Activated CD4-positive, alpha-beta T cell treated with anti-CD3 and anti-CD28 coated beads, Interleukin-2, amount 50 U/mL, for 48 hours (primary cell): ENCODE data around the gene PLEKHA7.
"Not testable (repeated sequence)": the region's sequence is repeated elsewhere in the genome, so short reads cannot be mapped to it uniquely, and the experiment has no call there.

Source experiments
- DNase-seq, 2 experiments: peaks; one replicate each; pipeline ENCODE4 v3.0.0-alpha.2; 2020

PLEKHA7 gene

DNA sequence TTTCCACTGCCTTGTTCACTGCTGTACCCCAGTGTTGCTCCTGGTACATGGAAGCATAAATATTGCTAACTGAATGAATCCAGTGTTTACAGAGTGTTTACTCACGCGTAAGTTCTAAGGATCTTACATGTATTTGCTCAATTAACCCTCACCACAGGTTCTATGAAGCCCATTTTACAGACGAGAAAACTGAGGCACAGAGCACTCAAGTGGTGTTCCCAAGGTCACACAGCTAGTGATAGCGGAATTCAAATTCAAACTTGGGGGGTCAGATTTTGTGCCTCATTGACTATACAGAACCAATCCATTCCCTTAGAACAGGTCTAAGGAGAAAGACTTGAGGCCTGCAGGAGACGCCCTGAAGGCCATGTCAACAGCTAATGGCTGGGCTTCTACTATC lies 72.3 kb downstream of the PLEKHA7 start:
- no peak for DNase-seq

DNA sequence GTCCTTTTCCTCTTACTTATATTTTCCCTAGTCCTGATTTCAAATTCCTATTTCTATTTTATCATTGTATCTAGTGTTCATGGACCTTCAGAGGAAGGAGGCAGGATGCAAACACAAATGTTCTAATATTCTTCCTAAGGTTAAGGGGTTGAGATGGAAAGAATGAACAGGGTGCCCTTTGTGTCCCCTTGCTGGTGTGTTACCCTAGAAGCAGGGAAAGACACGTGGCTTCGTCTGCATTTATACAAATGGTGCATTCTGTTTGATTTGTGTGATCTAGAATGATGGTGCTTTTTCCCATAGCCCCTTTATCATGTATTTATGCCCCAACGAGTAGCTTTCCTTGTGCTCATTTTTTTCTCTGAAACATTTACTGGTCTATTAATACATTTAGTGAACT lies 76.2 kb downstream of the PLEKHA7 start:
- no peak for DNase-seq

DNA sequence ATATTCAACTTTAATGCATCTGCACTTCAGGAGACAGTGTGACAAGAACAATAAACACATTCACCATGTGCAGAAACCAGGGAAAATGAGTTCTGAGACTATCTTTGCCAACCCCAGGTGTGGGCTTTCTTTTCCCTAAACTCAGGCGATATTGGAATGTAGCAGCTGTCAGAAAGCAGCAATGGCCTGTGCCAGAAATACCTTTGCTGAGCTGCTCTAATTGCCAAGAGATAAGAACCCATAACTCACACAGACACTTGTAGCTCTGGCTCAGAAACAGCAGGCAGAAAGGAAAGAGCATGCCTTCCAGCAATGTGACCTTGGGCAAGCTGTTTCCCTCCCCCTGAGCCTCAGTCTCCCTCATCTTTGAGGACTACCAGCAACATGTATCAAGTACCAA lies 77.6 kb downstream of the PLEKHA7 start:
- no peak for DNase-seq

GRCh38 chr11:16935518-16936302 lies 78.5 kb downstream of the PLEKHA7 start:
- peak; percentile 24 to 35 for DNase-seq

- no peak for DNase-seq
Observed at GRCh38 chr11:16933756-16934603, 80.2 kb downstream of the PLEKHA7 start.

- no peak for DNase-seq
Observed at GRCh38 chr11:16933291-16933690, 80.9 kb downstream of the PLEKHA7 start.

DNA sequence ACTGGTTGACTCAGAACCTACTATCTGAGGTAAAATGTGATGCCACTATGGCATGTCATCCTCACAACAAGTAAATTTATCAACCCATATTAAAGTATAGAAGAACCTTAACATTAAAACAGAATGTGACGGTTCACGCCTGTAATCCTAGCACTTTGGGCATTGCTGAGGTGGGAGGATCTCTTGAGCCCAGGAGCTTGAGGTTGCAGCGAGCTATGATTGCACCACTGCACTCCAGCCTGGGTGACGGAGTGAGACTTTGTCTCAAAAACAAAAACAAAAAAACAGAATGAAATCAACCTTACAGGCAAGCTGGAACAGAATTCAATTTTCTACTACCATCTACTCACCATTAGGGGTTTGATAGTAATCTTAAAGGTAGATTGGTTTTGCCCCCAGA lies 86.2 kb downstream of the PLEKHA7 start:
- no peak for DNase-seq

DNA sequence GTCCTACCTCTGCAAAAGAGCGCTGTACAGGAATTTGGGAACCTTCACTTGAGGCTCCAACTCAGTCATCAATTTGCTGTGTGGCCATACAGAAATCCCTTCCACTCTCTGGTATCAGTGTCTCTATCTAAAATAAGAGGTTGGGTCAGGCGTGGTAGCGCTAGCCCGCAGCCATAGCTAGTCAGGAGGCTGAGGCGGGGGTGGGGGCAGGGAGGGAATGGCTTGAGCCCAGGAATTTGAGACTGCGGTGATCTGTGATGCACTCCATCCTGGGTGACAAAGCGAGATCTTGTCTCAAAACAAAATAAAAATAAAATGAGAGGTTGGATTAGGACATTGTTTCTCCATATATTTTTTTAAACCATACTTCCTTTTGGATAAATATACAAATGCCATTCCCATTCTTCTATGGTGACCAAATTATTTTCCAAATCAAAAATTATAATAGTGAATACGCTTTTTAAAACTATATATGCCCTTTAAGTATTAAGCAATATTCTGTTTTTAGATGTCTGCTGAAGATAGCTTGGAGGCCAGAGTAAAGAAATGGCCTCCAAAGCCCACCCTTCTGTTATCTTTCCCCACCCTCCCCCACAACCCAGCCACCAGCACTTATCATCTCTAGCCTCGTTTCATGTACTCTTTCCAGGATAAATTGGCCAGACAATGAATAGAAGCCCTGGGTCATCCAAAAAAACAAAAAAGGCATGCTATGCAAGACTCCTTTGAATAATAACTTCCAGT lies 87.2 kb downstream of the PLEKHA7 start:
- no peak for DNase-seq

DNA sequence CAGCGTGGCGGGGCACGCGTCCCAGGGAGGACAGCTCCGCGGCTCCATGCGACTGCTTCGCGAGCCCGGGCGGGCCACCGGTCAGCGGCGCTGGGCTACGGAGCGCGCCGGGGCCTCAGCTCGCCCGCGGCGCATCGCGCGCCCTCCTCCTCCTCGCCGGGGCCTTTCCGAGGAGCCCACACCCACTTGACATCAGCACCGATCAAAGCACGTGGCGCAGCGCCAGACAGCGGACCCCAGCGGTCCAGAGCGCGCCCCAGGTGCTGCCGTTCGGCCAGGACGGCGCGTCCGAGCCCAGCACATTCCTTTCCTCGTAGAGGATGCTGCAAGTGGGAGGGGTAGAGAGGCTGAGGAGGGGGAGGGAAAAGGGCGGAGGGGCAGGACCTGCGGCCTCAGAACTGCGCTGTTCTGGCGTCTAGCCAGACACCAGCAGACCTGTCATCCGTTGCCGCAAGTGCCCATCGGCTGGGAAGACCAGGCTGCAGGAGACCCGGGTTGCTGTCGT lies 88.6 kb downstream of the PLEKHA7 start:
- DNase-seq: peak; percentile 48 to 56

DNA sequence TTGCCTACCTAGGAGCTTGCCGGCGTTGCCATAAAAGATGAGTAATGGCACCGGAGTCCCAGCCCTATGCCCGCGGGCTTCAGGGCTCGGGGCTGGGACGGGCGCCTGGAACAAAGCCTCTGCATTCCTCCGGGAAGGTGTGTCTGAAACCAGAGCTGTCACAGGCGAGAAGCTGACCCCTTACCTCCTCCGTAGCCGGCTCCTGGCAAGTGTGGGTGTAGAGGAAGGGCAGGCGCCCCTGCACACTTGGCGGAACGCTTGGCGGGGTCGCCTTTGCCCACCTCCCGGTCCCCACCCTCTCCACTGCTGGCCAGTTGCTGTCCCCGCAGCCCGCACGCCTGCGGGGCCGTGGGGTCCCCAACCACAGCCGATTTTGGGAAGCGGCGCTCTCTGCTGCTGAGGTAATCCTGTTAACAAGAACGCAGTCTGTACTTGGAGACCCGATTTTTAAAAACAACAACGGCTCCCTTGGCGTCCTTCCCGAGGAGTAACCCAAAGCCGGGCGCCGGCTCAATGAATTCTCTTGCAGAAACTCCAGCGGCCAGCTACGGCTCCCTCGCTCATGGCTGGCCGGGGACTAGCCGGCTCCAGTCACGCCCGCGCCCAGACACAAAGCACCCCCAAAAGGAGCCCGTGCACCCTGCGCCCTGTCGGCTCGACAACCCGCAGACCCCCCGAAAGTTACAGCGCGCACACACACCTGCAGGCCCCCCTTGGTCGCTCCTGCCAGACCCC lies 89.2 kb downstream of the PLEKHA7 start:
- peak in 1 of 2 experiments; percentile 16 for DNase-seq

GRCh38 chr11:16924462-16924825 lies 89.8 kb downstream of the PLEKHA7 start:
- DNase-seq: peak in 1 of 2 experiments; percentile 24

DNA sequence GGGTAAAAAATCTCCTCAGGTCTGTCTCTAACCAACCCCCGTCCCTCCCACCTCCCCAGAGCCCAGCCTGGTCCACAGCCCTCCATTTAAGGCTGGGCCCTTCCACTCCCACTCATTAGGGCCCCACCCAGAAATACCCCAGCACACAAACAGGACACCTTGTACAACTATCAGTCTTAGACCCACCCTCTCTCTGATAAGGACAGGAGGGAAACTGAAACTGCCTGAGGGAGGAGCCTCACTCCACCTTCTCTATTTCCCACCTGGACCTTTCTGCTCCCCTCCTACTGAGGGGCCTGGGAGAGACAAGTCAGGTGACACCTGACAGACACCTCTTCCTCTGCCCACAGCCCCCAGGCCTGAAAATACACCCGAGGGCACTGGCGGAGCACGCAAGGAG lies 90.2 kb downstream of the PLEKHA7 start:
- DNase-seq: no peak

GRCh38 chr11:16921668-16922067 lies 92.5 kb downstream of the PLEKHA7 start:
- DNase-seq: no peak

DNA sequence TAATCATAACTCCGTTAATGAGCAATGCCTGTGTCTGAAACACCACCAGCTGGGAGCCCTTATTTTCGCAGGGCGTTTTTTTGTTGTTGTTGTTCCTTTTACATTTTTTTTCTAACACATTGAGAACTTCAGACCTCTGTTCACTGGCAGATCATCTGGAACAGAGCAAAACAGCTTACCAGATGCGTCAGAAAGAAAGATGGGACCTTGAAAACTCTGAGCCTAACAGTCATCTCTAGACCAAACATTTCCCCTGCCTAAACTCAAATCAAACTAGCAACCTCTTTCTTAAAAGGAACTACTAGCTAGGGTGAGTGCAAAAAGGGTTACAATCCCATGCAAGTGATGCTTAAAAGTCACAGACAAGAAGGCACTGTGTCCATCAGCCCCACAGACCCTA lies 93.2 kb downstream of the PLEKHA7 start:
- DNase-seq: no peak

DNA sequence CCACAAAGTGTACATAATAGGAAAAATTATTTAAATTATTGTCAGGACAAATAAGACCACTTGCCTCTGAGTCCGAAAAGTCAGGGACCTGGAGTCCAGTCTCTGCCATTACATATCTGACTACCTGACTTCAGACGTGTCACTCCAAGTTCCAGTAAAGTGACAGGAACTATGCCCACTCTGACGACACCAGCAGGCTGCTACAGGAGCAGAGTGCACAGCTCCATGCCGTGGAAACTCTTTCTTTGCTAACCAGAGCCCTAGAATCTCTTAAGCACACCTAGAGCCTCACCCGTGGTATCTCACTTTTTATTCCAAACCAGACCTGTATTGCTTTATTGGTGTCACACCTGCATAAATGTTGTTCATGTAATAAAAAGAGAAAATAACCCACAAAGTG lies 93.7 kb downstream of the PLEKHA7 start:
- no peak for DNase-seq

DNA sequence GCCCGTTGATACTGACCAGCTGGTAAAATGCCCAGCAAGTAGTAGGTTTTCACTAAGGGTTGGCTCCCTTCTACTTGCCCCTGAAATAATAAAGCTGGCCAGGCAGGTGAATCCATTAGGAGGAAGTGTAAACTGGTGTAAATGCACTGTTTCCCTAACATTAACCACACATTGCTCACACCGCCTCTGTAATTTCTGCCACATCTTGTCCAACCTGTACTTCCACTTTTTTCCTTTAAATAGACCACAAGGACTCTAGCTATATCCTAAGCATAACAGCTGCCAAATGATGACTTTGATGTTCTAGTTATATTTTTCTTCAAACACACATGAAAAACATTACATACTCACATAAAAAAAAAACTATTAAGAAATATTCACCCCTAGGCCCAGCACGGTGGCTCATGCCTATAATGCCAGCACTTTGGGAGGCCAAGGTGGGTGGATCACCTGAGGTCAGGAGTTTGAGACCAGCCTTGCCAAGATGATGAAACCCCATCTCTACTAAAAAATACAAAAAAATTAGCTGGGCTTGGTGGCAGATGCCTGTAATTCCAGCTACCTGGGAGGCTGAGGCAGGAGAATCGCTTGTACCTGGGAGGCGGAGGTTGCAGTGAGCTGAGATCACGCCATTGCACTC lies 95.6 kb downstream of the PLEKHA7 start:
- DNase-seq: not testable (repeated sequence)

GRCh38 chr11:16917941-16918340 lies 96.3 kb downstream of the PLEKHA7 start:
- no peak for DNase-seq

GRCh38 chr11:16912692-16913111 lies 101.5 kb downstream of the PLEKHA7 start:
- DNase-seq: no peak

- peak in 1 of 2 experiments; percentile 21 for DNase-seq
Observed at GRCh38 chr11:16911658-16912057, 102.6 kb downstream of the PLEKHA7 start.

DNA sequence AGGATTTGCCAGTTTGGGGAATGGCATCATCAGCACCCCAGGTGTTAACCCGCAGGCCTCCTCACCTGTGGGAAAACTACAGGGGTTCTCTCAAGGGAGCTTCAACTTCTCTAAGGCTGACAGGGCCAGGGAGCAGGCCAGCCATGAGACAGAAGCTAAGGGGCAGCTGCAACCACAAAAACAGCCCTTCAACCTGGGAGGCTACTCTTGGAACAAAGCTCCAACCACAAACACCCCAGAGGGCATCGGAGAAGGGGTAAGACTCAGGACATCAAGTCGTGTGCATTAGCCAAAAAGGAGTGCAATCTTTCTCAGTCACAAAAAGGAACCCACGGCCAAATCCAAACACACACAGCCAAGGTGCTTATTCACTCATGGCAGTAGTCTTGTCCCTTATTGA lies 103.0 kb downstream of the PLEKHA7 start:
- DNase-seq: no peak

DNA sequence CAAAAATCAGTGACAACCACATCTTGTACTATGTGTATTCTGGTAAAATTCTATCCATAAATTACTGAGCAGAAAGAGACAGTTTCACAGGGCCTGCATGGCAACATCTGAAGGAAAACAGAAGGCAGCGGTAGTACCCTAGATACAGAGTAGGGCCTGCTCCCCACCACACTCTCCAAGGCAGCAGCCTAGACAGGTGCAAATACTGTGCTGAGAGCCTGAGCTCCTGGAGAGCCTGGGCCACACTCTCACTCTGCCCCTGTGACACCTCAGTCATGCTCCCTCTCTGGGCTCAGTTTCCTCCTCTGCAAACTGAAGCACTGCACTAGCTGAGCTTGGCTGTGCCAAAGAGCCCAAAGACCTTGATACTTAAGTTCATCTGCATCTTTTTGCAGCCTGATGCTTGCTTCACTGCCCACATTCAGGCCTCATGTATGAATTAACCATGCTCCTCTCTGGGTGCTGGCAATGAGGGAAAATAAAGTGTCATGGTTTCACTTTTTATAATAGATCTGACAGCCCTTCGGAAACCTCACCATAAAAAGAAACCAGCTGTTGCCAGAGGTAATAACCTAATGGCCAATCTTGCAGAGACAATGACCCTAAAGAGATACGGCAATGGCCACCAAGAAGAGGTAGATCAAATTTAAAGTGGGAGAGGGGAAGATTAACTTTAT lies 104.7 kb downstream of the PLEKHA7 start:
- no peak for DNase-seq
